A549 (cell line): ENCODE measurements around the gene SPACA7. TPM values are rescaled to one million over a fixed set of nuclear protein-coding genes. Genes with fewer than 3 reads are reported as not detected.

Experiments used
- ATAC-seq, 2 experiments: fragments of 200-7000 bp in 1 of 2; fragments of >200 bp in 1 of 2; cut with Nextera tagmentation in 1 of 2; cut with Tn5 transposase in 1 of 2; 3 replicates each; pipeline versions ENCODE4 v1.8.0 to v1.9.1; 2018 to 2020; ENCODE audit warnings: mild to moderate bottlenecking in 1 of 2, moderate library complexity in 1 of 2
- CTCF ChIA-PET: fragments of 300-600 bp; sonication (Branson Sonifier 250); formaldehyde crosslinking; extraction: SDS; loops from one replicate; lab custom pipeline; 2021; ENCODE audit warnings: antibody characterized with exemption, inconsistent platforms; lab: Yijun Ruan, JAX
- POLR2A ChIA-PET: fragments of 350-600 bp; formaldehyde crosslinking; extraction: SDS; loops from one replicate; lab custom pipeline; 2021; ENCODE audit warnings: antibody characterized with exemption, inconsistent platforms; lab: Yijun Ruan, JAX
- DNase-seq, 2 experiments: peaks; one replicate each; pipeline versions ENCODE4 v3.0.0 to v3.0.0-alpha.2; 2011 to 2016; ENCODE audit warnings: low read depth in 1 of 2, low spot score in 1 of 2
- FAIRE-seq: peaks from 2 replicates; lab custom pipeline; 2011; peaks lifted over from hg19 to GRCh38; lab: Jason Lieb, UNC
- H3K27ac ChIP-seq, 2 experiments: fragments of >200 bp; sonication (Bioruptor Twin); formaldehyde crosslinking; 3 replicates each; pipeline ENCODE4 v1.5.1; 2016 to 2017
- H3K4me1 ChIP-seq: fragments of >200 bp; sonication (Bioruptor Twin); formaldehyde crosslinking; 3 replicates; pipeline ENCODE4 v1.6.1; 2016
- H3K4me2 ChIP-seq: fragments of >200 bp; sonication (Bioruptor Twin); formaldehyde crosslinking; 3 replicates; pipeline ENCODE4 v1.6.1; 2016
- H3K4me3 ChIP-seq: fragments of >200 bp; sonication (Bioruptor Twin); formaldehyde crosslinking; 3 replicates; pipeline ENCODE4 v1.5.1; 2016
- H3K9me3 ChIP-seq: fragments of >200 bp; sonication (Bioruptor Twin); formaldehyde crosslinking; 3 replicates; pipeline ENCODE4 v1.6.1; 2016
- ATOH8 ChIP-seq: fragments of 250-450 bp; sonication (Bioruptor Pico); IDR thresholded peaks from 2 replicates; pipeline ENCODE4 v1.5.0; 2020; ENCODE audit warnings: low read depth, mild to moderate bottlenecking, moderate library complexity
- BCL3 ChIP-seq: fragments of >200 bp; sonication (Bioruptor Twin); formaldehyde crosslinking; IDR thresholded peaks from 3 replicates; pipeline ENCODE4 v1.6.1; 2016
- BHLHE40 ChIP-seq: IDR thresholded peaks from 2 replicates; pipeline ENCODE4 v1.6.1; 2012; ENCODE audit warnings: low read depth, low read length, inconsistent platforms
- CBX2 ChIP-seq: fragments of 200-600 bp; sonication (generic); IDR thresholded peaks from 2 replicates; pipeline ENCODE4 v1.6.1; 2016; ENCODE audit warnings: low read depth, mild to moderate bottlenecking, borderline replicate concordance
- CEBPB ChIP-seq, 2 experiments: fragments of >200 bp in 1 of 2; sonication (Bioruptor Twin) in 1 of 2; formaldehyde crosslinking in 1 of 2; IDR thresholded peaks; 2 replicates each; pipeline ENCODE4 v1.6.1; 2012 to 2016
- CHD2 ChIP-seq: fragments of 150-350 bp; IDR thresholded peaks from 2 replicates; pipeline ENCODE4 v1.6.1; 2014; ENCODE audit warnings: low read length; ENCODE audit not compliant: partially characterized antibody
- CTCF ChIP-seq: fragments of >200 bp; sonication (Bioruptor Twin); formaldehyde crosslinking; IDR thresholded peaks from 3 replicates; pipeline ENCODE4 v1.5.1; 2016
- E2F6 ChIP-seq: IDR thresholded peaks from 2 replicates; pipeline ENCODE4 v1.6.1; 2012; ENCODE audit warnings: low read depth, borderline replicate concordance
- FOSB ChIP-seq: fragments of 250-450 bp; sonication (Bioruptor Pico); IDR thresholded peaks from 2 replicates; pipeline ENCODE4 v1.5.0; 2020; ENCODE audit warnings: mild to moderate bottlenecking, moderate library complexity
- HEYL ChIP-seq: fragments of 250-450 bp; sonication (Bioruptor Pico); IDR thresholded peaks from 2 replicates; pipeline ENCODE4 v1.8.0; 2021; ENCODE audit warnings: mild to moderate bottlenecking, moderate library complexity
- HOXA7 ChIP-seq: fragments of 250-450 bp; sonication (Bioruptor Pico); IDR thresholded peaks from 2 replicates; pipeline ENCODE4 v1.5.0; 2020; ENCODE audit warnings: mild to moderate bottlenecking, moderate library complexity
- HOXB13 ChIP-seq: fragments of 250-450 bp; sonication (Bioruptor Pico); IDR thresholded peaks from 2 replicates; pipeline ENCODE4 v1.5.0; 2020; ENCODE audit warnings: low read depth, mild to moderate bottlenecking, moderate library complexity
- HOXB5 ChIP-seq: fragments of 250-450 bp; sonication (Bioruptor Pico); IDR thresholded peaks from 2 replicates; pipeline ENCODE4 v1.5.0; 2020; ENCODE audit warnings: mild to moderate bottlenecking, moderate library complexity
- KDM5A ChIP-seq: fragments of 200-600 bp; sonication (generic); IDR thresholded peaks from 2 replicates; pipeline ENCODE4 v1.6.1; 2016; ENCODE audit warnings: antibody characterized with exemption, mild to moderate bottlenecking
- MAFK ChIP-seq: fragments of 450-650 bp; IDR thresholded peaks from 2 replicates; pipeline ENCODE4 v1.6.1; 2014; ENCODE audit not compliant: partially characterized antibody
- MAX ChIP-seq: IDR thresholded peaks from 2 replicates; pipeline ENCODE4 v1.6.1; 2012
- PBX3 ChIP-seq: IDR thresholded peaks from 2 replicates; pipeline ENCODE4 v1.6.1; 2012
- REST ChIP-seq: fragments of 200-600 bp; sonication (generic); IDR thresholded peaks from 2 replicates; pipeline ENCODE4 v1.6.1; 2016; ENCODE audit warnings: antibody characterized with exemption, mild to moderate bottlenecking, moderate library complexity
- RNF2 ChIP-seq: fragments of 200-600 bp; sonication (generic); IDR thresholded peaks from 2 replicates; pipeline ENCODE4 v1.6.1; 2016; ENCODE audit warnings: low read depth, mild to moderate bottlenecking, antibody characterized with exemption, moderate library complexity, borderline replicate concordance
- SMC3 ChIP-seq: fragments of >200 bp; sonication (Bioruptor Twin); formaldehyde crosslinking; IDR thresholded peaks from 3 replicates; pipeline ENCODE4 v1.6.1; 2018; ENCODE audit warnings: inconsistent platforms
- TP53 ChIP-seq: fragments of 250-450 bp; sonication (Bioruptor Pico); IDR thresholded peaks from 2 replicates; pipeline ENCODE4 v1.5.0; 2021; ENCODE audit warnings: mild to moderate bottlenecking, moderate library complexity
- USF2 ChIP-seq: fragments of 450-650 bp; IDR thresholded peaks from 2 replicates; pipeline ENCODE4 v1.6.1; 2014; ENCODE audit warnings: antibody characterized with exemption
- ZSCAN20 ChIP-seq: fragments of 250-450 bp; sonication (Bioruptor Pico); IDR thresholded peaks from 2 replicates; pipeline ENCODE4 v1.8.0; 2022; ENCODE audit warnings: mild to moderate bottlenecking, moderate library complexity
- WGBS: methylation state at CpG from one replicate; pipeline ENCODE4 v1.1.6; 2017; ENCODE audit errors: missing lambda C conversion rate; 5-methylcytosine and 5-hydroxymethylcytosine counted together
- polyA plus RNA-seq, 4 experiments: library from polyadenylated mRNA; depleted of rRNA in 3 of 4; stranded (reverse); fragments of >200 nt; fragmentation: RNase III in 1 of 4; extraction: RNeasy Plus Mini Kit Qiagen cat#74134 plus additional on column Dnase treatment in 1 of 4; gene quantifications; 2 replicates in 3 of 4; 3 replicates in 1 of 4; pipeline ENCODE4 v1.2.3, GENCODE V29; 2011 to 2017

The SPACA7 gene
- polyA plus RNA-seq, 2 of the 4 experiments (the other 2 are of a cell fraction), result not detected

GRCh38 chr13:112481458-112481857, 105.3 kb downstream of the SPACA7 start:
- CTCF ChIA-PET, result no interaction called here
- no peak overlapping the region for H3K4me2 ChIP-seq
- FAIRE-seq (no peak), DNase-seq (no peak), ATAC-seq (no peak)
- TF ChIP-seq CEBPB (IDR thresholded peaks at IDR 0.05), result no peak
- no peak for TF ChIP-seq HOXA7
- no peak for TF ChIP-seq ZSCAN20
- TF ChIP-seq TP53 (CRISPR knock-in tag), result no peak
- TF ChIP-seq SMC3, result no peak
- TF ChIP-seq CTCF, result no peak
- no peak for TF ChIP-seq RNF2
- no peak for TF ChIP-seq E2F6
- TF ChIP-seq HOXB13, result no peak
- no peak for TF ChIP-seq FOSB
- no peak for TF ChIP-seq PBX3
- no peak for TF ChIP-seq HEYL (CRISPR knock-in tag)
- no peak for TF ChIP-seq HOXB5 (CRISPR knock-in tag)
- no peak for TF ChIP-seq KDM5A
- no peak for TF ChIP-seq CBX2
- TF ChIP-seq CHD2, result no peak
- no peaks in the 10 kb centered on the region for H3K9me3 ChIP-seq
- H3K4me1 ChIP-seq, result no peaks in the 10 kb centered on the region
- POLR2A ChIA-PET, result no interaction called here
- H3K27ac ChIP-seq, result no peak overlapping the region
- no peak overlapping the region for H3K4me3 ChIP-seq

GRCh38 chr13:112483299-112483698, 107.1 kb downstream of the SPACA7 start:
- ChIA-PET POLR2A (no interaction called here), CTCF (interaction anchor here (1.3 to 1.6 kb wide), 2 partner anchors 39 to 1009 kb away, joined by 3 to 6 read pairs; no protein-coding TSS in a partner anchor)
- ATAC-seq (no peak), FAIRE-seq (no peak)
- Histone ChIP-seq H3K27ac (no peak overlapping the region), H3K9me3 (no peaks in the 10 kb centered on the region), H3K4me1 (no peaks in the 10 kb centered on the region), H3K4me3 (no peak overlapping the region), H3K4me2 (no peak overlapping the region)
- 95% methylated on average over 7 of the region's 7 CpGs for WGBS
- TF ChIP-seq CEBPB (IDR thresholded peaks at IDR 0.05) (no peak), USF2 (no peak), BCL3 (no peak), HOXB13 (no peak), BHLHE40 (no peak), HOXB5 (CRISPR knock-in tag) (no peak), ZSCAN20 (no peak), MAX (no peak), CTCF (no peak), MAFK (no peak), SMC3 (no peak), CHD2 (no peak), TP53 (CRISPR knock-in tag) (no peak), ATOH8 (CRISPR knock-in tag) (no peak), REST (no peak)
- TF ChIP-seq, all 56 proteins: peak for 0
- no peak for DNase-seq
